ENCODE data around the gene RPL11.
"Not testable (repeated sequence)": the region's sequence is repeated elsewhere in the genome, so short reads cannot be mapped to it uniquely, and the experiment has no call there.

Gene RPL11

GRCh38 chr1:23732363-23733224 lies 41.0 kb downstream of the RPL11 start:
- no peak for DNase-seq (ENCODE audit: low spot score)

GRCh38 chr1:23733281-23733680 lies 41.7 kb downstream of the RPL11 start:
- DNase-seq (ENCODE audit: low spot score): not testable (repeated sequence)

- no peak for DNase-seq (ENCODE audit: low spot score)
Observed at GRCh38 chr1:23736437-23737134, 45.0 kb downstream of the RPL11 start.

GRCh38 chr1:23741609-23742008 lies 50.0 kb downstream of the RPL11 start:
- DNase-seq (ENCODE audit: low spot score): no peak

- DNase-seq (ENCODE audit: low spot score): no peak
Observed at GRCh38 chr1:23742670-23743286, 51.2 kb downstream of the RPL11 start.

GRCh38 chr1:23743287-23744152 lies 51.9 kb downstream of the RPL11 start, which contains the start of gene ELOA:
Gene ELOA, plus strand, starts transcription at chr1:23743471. Its CDS starts 33 bp downstream, at chr1:23743504.
- DNase-seq (ENCODE audit: low spot score): peak; percentile 68

GRCh38 chr1:23745515-23745914 lies 53.9 kb downstream of the RPL11 start:
- peak; percentile 74 for DNase-seq (ENCODE audit: low spot score)
